Fibroblast of lung (primary cell): ENCODE data around the gene ECI2. TPM values are rescaled to one million over a fixed set of nuclear protein-coding genes. Genes with fewer than 3 reads are reported as not detected.

ENCODE experiments used
- DNase-seq, 2 donors: peaks; one replicate each; pipeline versions ENCODE4 v3.0.0 to v3.0.0-alpha.2; 2010; ENCODE audit warnings: low read depth in 2 of 2
- H2AFZ ChIP-seq: 2 replicates; pipeline ENCODE4 v1.5.1; 2012; ENCODE audit warnings: low read length, control low read depth, inconsistent platforms
- H3K27ac ChIP-seq: 2 replicates; pipeline ENCODE4 v1.5.1; 2011; ENCODE audit warnings: low read length, control low read depth; ENCODE audit not compliant: insufficient read depth
- H3K27me3 ChIP-seq: 2 replicates; pipeline ENCODE4 v1.5.1; 2011; ENCODE audit warnings: mild to moderate bottlenecking, low read length; ENCODE audit not compliant: control insufficient read depth, insufficient read depth
- H3K36me3 ChIP-seq: 2 replicates; pipeline ENCODE4 v1.5.1; 2011; ENCODE audit warnings: low read length; ENCODE audit not compliant: control insufficient read depth, insufficient read depth
- H3K4me1 ChIP-seq: 2 replicates; pipeline ENCODE4 v1.5.1; 2011; ENCODE audit warnings: low read length; ENCODE audit not compliant: control insufficient read depth, insufficient read depth; ENCODE audit errors: extremely low read depth
- H3K4me2 ChIP-seq: 2 replicates; pipeline ENCODE4 v1.5.1; 2011; ENCODE audit warnings: low read length, control low read depth; ENCODE audit not compliant: insufficient read depth; ENCODE audit errors: extremely low read depth
- H3K4me3 ChIP-seq, 4 experiments: fragments of 200-600 bp in 1 of 4; sonication (generic) in 1 of 4; replicated peaks in 1 of 4; 2 replicates each; pipeline ENCODE4 v1.5.1; 2011 to 2016; ENCODE audit warnings: low read length in 4 of 4, low read depth in 3 of 4, mild to moderate bottlenecking in 3 of 4, control low read depth in 2 of 4, inconsistent platforms in 1 of 4, mixed read lengths in 1 of 4; ENCODE audit not compliant: insufficient read depth in 1 of 4; ENCODE audit errors: control extremely low read depth in 1 of 4
- H3K79me2 ChIP-seq: 2 replicates; pipeline ENCODE4 v1.5.1; 2012; ENCODE audit warnings: mild to moderate bottlenecking, low read length, inconsistent platforms; ENCODE audit not compliant: control insufficient read depth, insufficient read depth
- H3K9ac ChIP-seq: 2 replicates; pipeline ENCODE4 v1.5.1; 2011; ENCODE audit warnings: mild to moderate bottlenecking, low read length, control low read depth; ENCODE audit not compliant: insufficient read depth
- H3K9me3 ChIP-seq: 2 replicates; pipeline ENCODE4 v1.5.1; 2012; ENCODE audit warnings: low read depth, low read length; ENCODE audit not compliant: control insufficient read depth, insufficient read depth
- H4K20me1 ChIP-seq: 2 replicates; pipeline ENCODE4 v1.5.1; 2011; ENCODE audit warnings: low read length; ENCODE audit not compliant: control insufficient read depth, insufficient read depth; ENCODE audit errors: extremely low read depth
- CTCF ChIP-seq, 2 donors: IDR thresholded peaks in 1 of 2; conservative IDR thresholded peaks in 1 of 2; 1 replicate in 1 of 2; 2 replicates in 1 of 2; pipeline ENCODE4 v1.5.1; 2011 to 2012; ENCODE audit warnings: low read length in 2 of 2, control low read depth in 1 of 2, inconsistent platforms in 1 of 2, low read depth in 1 of 2, mild to moderate bottlenecking in 1 of 2
- EZH2 ChIP-seq: IDR thresholded peaks from 2 replicates; pipeline ENCODE4 v1.5.1; 2012; ENCODE audit warnings: low read length, control low read depth, mild to moderate bottlenecking; ENCODE audit errors: missing control alignments
- polyA plus RNA-seq, 2 donors: library from polyadenylated mRNA; depleted of rRNA in 1 of 2; stranded (reverse) in 1 of 2; unstranded in 1 of 2; fragments of >200 nt; gene quantifications; 2 replicates each; pipeline ENCODE4 v1.2.1, GENCODE V29; 2011 to 2012; ENCODE audit warnings: missing spikeins in 1 of 2
- total RNA-seq: library from RNA; depleted of rRNA; stranded (reverse); fragments of >200 nt; gene quantifications from 2 replicates; pipeline ENCODE4 v1.2.1, GENCODE V29; 2014

Gene ECI2
- total and polyA plus RNA-seq, 2 donors (not counting 1 experiment from before 2014, with no cell fraction given) = 85.2 to 157 TPM

GRCh38 chr6:4074478-4075235 is 60.7 kb downstream of the ECI2 start:
- no peaks in the 10 kb centered on the region for H3K9me3 ChIP-seq
- DNase-seq = no peak
- H3K4me1 ChIP-seq = no peaks in the 10 kb centered on the region
- H3K27ac ChIP-seq = no peak overlapping the region
- H3K4me3 ChIP-seq = no peak overlapping the region
- H3K27me3 ChIP-seq = no peaks in the 10 kb centered on the region
- no peaks in the 10 kb centered on the region for H4K20me1 ChIP-seq
- H3K4me2 ChIP-seq = no peak overlapping the region
- H3K79me2 ChIP-seq = no peaks in the 10 kb centered on the region
- no peaks in the 10 kb centered on the region for H3K36me3 ChIP-seq
- no peak overlapping the region for H3K9ac ChIP-seq
- no peak for TF ChIP-seq EZH2
- TF ChIP-seq CTCF (conservative IDR thresholded peaks at IDR 0.05 in 1 of 2, IDR thresholded peaks at IDR 0.05 in 1 of 2; ENCODE audit: low read depth in 1 of 2, low read length in 2 of 2) = no peak
- no peak overlapping the region for H2AFZ ChIP-seq

GRCh38 chr6:4071330-4071729 is 64.0 kb downstream of the ECI2 start:
- Histone ChIP-seq H3K4me2 (no peak overlapping the region), H3K9ac (no peak overlapping the region), H3K36me3 (no peaks in the 10 kb centered on the region), H3K4me3 (no peak overlapping the region), H3K9me3 (no peaks in the 10 kb centered on the region), H3K4me1 (no peaks in the 10 kb centered on the region), H2AFZ (no peak overlapping the region), H3K27ac (no peak overlapping the region), H3K79me2 (no peaks in the 10 kb centered on the region), H4K20me1 (no peaks in the 10 kb centered on the region), H3K27me3 (no peaks in the 10 kb centered on the region)
- no peak for DNase-seq
- TF ChIP-seq EZH2 (no peak), CTCF (conservative IDR thresholded peaks at IDR 0.05 in 1 of 2, IDR thresholded peaks at IDR 0.05 in 1 of 2; ENCODE audit: low read depth in 1 of 2, low read length in 2 of 2) (no peak)

GRCh38 chr6:4069199-4069598 is 66.2 kb downstream of the ECI2 start:
- Histone ChIP-seq H3K9ac (no peak overlapping the region), H3K4me1 (no peaks in the 10 kb centered on the region), H3K9me3 (no peaks in the 10 kb centered on the region), H2AFZ (no peak overlapping the region), H3K36me3 (no peaks in the 10 kb centered on the region), H3K27ac (no peak overlapping the region), H3K79me2 (no peaks in the 10 kb centered on the region), H4K20me1 (no peaks in the 10 kb centered on the region), H3K4me3 (no peak overlapping the region), H3K27me3 (no peaks in the 10 kb centered on the region), H3K4me2 (no peak overlapping the region)
- TF ChIP-seq EZH2 (no peak), CTCF (conservative IDR thresholded peaks at IDR 0.05 in 1 of 2, IDR thresholded peaks at IDR 0.05 in 1 of 2; ENCODE audit: low read depth in 1 of 2, low read length in 2 of 2) (no peak)
- DNase-seq = no peak
